Measurements from ENCODE around the gene STK39. TPM values are rescaled to one million over a fixed set of nuclear protein-coding genes. Genes with fewer than 3 reads are reported as not detected.

STK39 gene
- total and polyA plus RNA-seq, 2 donors (not counting 1 experiment from before 2014, with no cell fraction given) = 16.7 to 30.1 TPM

DNA sequence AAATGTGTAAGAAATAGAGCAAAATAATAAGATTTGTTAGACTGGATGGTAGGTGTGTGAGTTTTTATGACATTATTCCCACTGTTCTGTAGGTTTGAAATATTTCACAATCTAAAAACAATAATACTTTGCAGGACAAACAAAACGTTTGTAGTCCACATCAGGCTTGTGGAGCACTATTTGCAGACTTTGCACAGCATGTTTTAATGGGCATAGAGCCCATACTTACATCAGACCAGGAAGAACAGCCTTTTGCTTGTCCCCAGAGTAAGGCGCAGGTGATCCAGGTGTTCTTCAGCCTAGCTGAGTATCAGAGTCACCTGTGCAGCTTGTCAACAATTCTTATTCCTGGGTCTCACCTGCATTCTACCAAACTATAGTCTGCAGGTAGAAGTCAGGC is 9.1 kb upstream of the STK39 start:
- Histone ChIP-seq H3K9ac (ENCODE audit: insufficient read depth, low read length) (no peak overlapping the region), H3K9me3 (ENCODE audit: control insufficient read depth, insufficient read depth, low read depth, low read length) (no peaks in the 10 kb centered on the region), H4K20me1 (ENCODE audit: control insufficient read depth, extremely low read depth, insufficient read depth, low read length) (no peaks in the 10 kb centered on the region), H3K4me1 (ENCODE audit: control insufficient read depth, extremely low read depth, insufficient read depth, low read length) (no peaks in the 10 kb centered on the region), H3K79me2 (ENCODE audit: control insufficient read depth, insufficient read depth, low read length) (no peaks in the 10 kb centered on the region), H3K4me3 (replicated peaks in 1 of 4; ENCODE audit: control extremely low read depth in 1 of 4, insufficient read depth in 1 of 4, low read depth in 3 of 4, low read length in 4 of 4) (no peak overlapping the region), H3K4me2 (ENCODE audit: extremely low read depth, insufficient read depth, low read length) (no peak overlapping the region), H3K36me3 (ENCODE audit: control insufficient read depth, insufficient read depth, low read length) (no peaks in the 10 kb centered on the region), H3K27ac (ENCODE audit: insufficient read depth, low read length) (no peak overlapping the region), H2AFZ (ENCODE audit: low read length) (no peak overlapping the region), H3K27me3 (ENCODE audit: control insufficient read depth, insufficient read depth, low read length) (no peaks in the 10 kb centered on the region)
- DNase-seq (ENCODE audit: low read depth in 2 of 2) = no peak
- TF ChIP-seq, protein P1, sequence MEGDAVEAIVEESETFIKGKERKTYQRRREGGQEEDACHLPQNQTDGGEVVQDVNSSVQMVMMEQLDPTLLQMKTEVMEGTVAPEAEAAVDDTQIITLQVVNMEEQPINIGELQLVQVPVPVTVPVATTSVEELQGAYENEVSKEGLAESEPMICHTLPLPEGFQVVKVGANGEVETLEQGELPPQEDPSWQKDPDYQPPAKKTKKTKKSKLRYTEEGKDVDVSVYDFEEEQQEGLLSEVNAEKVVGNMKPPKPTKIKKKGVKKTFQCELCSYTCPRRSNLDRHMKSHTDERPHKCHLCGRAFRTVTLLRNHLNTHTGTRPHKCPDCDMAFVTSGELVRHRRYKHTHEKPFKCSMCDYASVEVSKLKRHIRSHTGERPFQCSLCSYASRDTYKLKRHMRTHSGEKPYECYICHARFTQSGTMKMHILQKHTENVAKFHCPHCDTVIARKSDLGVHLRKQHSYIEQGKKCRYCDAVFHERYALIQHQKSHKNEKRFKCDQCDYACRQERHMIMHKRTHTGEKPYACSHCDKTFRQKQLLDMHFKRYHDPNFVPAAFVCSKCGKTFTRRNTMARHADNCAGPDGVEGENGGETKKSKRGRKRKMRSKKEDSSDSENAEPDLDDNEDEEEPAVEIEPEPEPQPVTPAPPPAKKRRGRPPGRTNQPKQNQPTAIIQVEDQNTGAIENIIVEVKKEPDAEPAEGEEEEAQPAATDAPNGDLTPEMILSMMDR (conservative IDR thresholded peaks at IDR 0.05 in 1 of 2, IDR thresholded peaks at IDR 0.05 in 1 of 2; ENCODE audit: low read depth in 1 of 2, low read length in 2 of 2) = no peak
- TF ChIP-seq EZH2 (IDR thresholded peaks at IDR 0.05; ENCODE audit: low read length, missing control alignments) = no peak

DNA sequence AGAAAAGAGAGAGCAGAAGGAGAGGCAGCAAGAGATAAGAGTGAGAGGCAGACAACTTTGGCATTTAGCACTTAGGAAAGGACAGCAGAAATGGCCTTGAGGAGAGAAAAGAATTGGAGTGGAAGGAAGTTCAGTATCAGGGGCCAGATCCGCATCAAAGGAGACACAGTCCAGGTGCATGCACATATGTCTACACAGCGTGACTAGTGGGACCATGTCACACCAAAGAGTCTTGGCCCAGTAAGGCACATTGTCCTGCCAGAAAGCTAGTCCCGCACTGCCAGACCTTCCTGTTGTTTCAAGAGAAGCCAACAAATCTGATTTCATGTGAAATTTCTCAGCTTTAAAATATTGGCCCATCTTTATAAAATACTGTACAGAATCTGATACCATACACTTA is 8.5 kb upstream of the STK39 start:
- H3K27ac ChIP-seq (ENCODE audit: insufficient read depth, low read length) = no peak overlapping the region
- no peaks in the 10 kb centered on the region for H3K4me1 ChIP-seq (ENCODE audit: control insufficient read depth, extremely low read depth, insufficient read depth, low read length)
- no peak overlapping the region for H3K9ac ChIP-seq (ENCODE audit: insufficient read depth, low read length)
- no peak for DNase-seq (ENCODE audit: low read depth in 2 of 2)
- no peak overlapping the region for H3K4me3 ChIP-seq (replicated peaks in 1 of 4; ENCODE audit: control extremely low read depth in 1 of 4, insufficient read depth in 1 of 4, low read depth in 3 of 4, low read length in 4 of 4)
- TF ChIP-seq, protein P1 (conservative IDR thresholded peaks at IDR 0.05 in 1 of 2, IDR thresholded peaks at IDR 0.05 in 1 of 2; ENCODE audit: low read depth in 1 of 2, low read length in 2 of 2) = no peak
- no peak for TF ChIP-seq EZH2 (IDR thresholded peaks at IDR 0.05; ENCODE audit: low read length, missing control alignments)
- H4K20me1 ChIP-seq (ENCODE audit: control insufficient read depth, extremely low read depth, insufficient read depth, low read length) = no peaks in the 10 kb centered on the region
- no peaks in the 10 kb centered on the region for H3K9me3 ChIP-seq (ENCODE audit: control insufficient read depth, insufficient read depth, low read depth, low read length)
- H3K4me2 ChIP-seq (ENCODE audit: extremely low read depth, insufficient read depth, low read length) = no peak overlapping the region
- H3K79me2 ChIP-seq (ENCODE audit: control insufficient read depth, insufficient read depth, low read length) = no peaks in the 10 kb centered on the region
- H3K27me3 ChIP-seq (ENCODE audit: control insufficient read depth, insufficient read depth, low read length) = no peaks in the 10 kb centered on the region
- H3K36me3 ChIP-seq (ENCODE audit: control insufficient read depth, insufficient read depth, low read length) = no peaks in the 10 kb centered on the region
- no peak overlapping the region for H2AFZ ChIP-seq (ENCODE audit: low read length)

DNA sequence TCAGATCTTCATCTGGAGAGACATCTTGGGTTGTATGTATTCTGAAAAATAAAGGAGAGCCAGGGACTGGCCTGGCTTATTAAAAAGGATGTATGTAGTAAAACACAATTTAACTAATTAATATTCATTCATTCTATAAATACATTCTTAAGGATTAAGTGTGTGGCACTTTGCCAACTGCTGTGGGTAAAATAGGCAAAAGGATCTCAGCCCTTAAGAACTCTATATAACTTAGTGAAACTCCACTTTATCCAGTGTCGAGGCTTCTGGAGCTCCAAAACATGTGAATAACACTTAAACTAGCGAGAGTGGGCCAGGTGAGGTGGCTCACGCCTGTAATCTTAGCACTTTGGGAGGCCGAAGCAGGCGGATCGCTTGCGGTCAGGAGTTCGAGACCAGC is 7.7 kb upstream of the STK39 start:
- Histone ChIP-seq H3K27ac (ENCODE audit: insufficient read depth, low read length) (no peak overlapping the region), H2AFZ (ENCODE audit: low read length) (no peak overlapping the region), H3K4me1 (ENCODE audit: control insufficient read depth, extremely low read depth, insufficient read depth, low read length) (no peaks in the 10 kb centered on the region), H3K4me3 (replicated peaks in 1 of 4; ENCODE audit: control extremely low read depth in 1 of 4, insufficient read depth in 1 of 4, low read depth in 3 of 4, low read length in 4 of 4) (no peak overlapping the region), H3K27me3 (ENCODE audit: control insufficient read depth, insufficient read depth, low read length) (no peaks in the 10 kb centered on the region), H3K9ac (ENCODE audit: insufficient read depth, low read length) (no peak overlapping the region), H3K9me3 (ENCODE audit: control insufficient read depth, insufficient read depth, low read depth, low read length) (no peaks in the 10 kb centered on the region), H3K79me2 (ENCODE audit: control insufficient read depth, insufficient read depth, low read length) (no peaks in the 10 kb centered on the region), H3K4me2 (ENCODE audit: extremely low read depth, insufficient read depth, low read length) (no peak overlapping the region), H4K20me1 (ENCODE audit: control insufficient read depth, extremely low read depth, insufficient read depth, low read length) (no peaks in the 10 kb centered on the region), H3K36me3 (ENCODE audit: control insufficient read depth, insufficient read depth, low read length) (no peaks in the 10 kb centered on the region)
- DNase-seq (ENCODE audit: low read depth in 2 of 2) = no peak
- no peak for TF ChIP-seq EZH2 (IDR thresholded peaks at IDR 0.05; ENCODE audit: low read length, missing control alignments)
- TF ChIP-seq, protein P1 (conservative IDR thresholded peaks at IDR 0.05 in 1 of 2, IDR thresholded peaks at IDR 0.05 in 1 of 2; ENCODE audit: low read depth in 1 of 2, low read length in 2 of 2) = no peak

All from fibroblast of lung (primary cell).